ENCODE results near the gene TMEM92.

Gene TMEM92

GRCh38 chr17:50326831-50327364 lies 52.6 kb downstream of the TMEM92 start:
- DNase-seq (ENCODE audit: low read depth): no peak
- H3K4me3 ChIP-seq (ENCODE audit: low read depth, low read length): no peak overlapping the region
- no peak for TF ChIP-seq CTCF (IDR thresholded peaks at IDR 0.05; ENCODE audit: low read depth, low read length, missing control alignments)

- H3K4me3 ChIP-seq (ENCODE audit: low read depth, low read length): no peak overlapping the region
- no peak for TF ChIP-seq CTCF (IDR thresholded peaks at IDR 0.05; ENCODE audit: low read depth, low read length, missing control alignments)
- no peak for DNase-seq (ENCODE audit: low read depth)
Measured at GRCh38 chr17:50328363-50329325, 54.4 kb downstream of the TMEM92 start.

- DNase-seq (ENCODE audit: low read depth): no peak
- TF ChIP-seq CTCF (IDR thresholded peaks at IDR 0.05; ENCODE audit: low read depth, low read length, missing control alignments): no peak
- no peak overlapping the region for H3K4me3 ChIP-seq (ENCODE audit: low read depth, low read length)
Measured at GRCh38 chr17:50329716-50330115, 55.5 kb downstream of the TMEM92 start.

GRCh38 chr17:50330151-50330775 lies 56.0 kb downstream of the TMEM92 start:
- no peak for TF ChIP-seq CTCF (IDR thresholded peaks at IDR 0.05; ENCODE audit: low read depth, low read length, missing control alignments)
- DNase-seq (ENCODE audit: low read depth): no peak
- no peak overlapping the region for H3K4me3 ChIP-seq (ENCODE audit: low read depth, low read length)

All from GM12864 (cell line).